IMR-90 (cell line): ENCODE results near the gene FOXK1. TPM values are rescaled to one million over a fixed set of nuclear protein-coding genes. Genes with fewer than 3 reads are reported as not detected.

Source experiments
- ATAC-seq: fragments of 200-7000 bp; cut with Tn5 transposase; 2 replicates; pipeline ENCODE4 v1.9.1; 2020; ENCODE audit warnings: low read depth, mild to moderate bottlenecking, moderate library complexity
- BruUV-seq: library from RNA; stranded (reverse); fragments of 400-500 nt; replicated peaks from 2 replicates; lab custom pipeline; 2021; lab: Mats Ljungman, UMichigan
- CTCF ChIA-PET: fragments of 300-600 bp; formaldehyde crosslinking; extraction: SDS; loops from one replicate; lab custom pipeline; 2021; ENCODE audit warnings: antibody characterized with exemption; lab: Yijun Ruan, JAX
- POLR2A ChIA-PET: fragments of 300-600 bp; sonication (Branson Sonifier 250); formaldehyde crosslinking; loops from one replicate; lab custom pipeline; 2022; ENCODE audit warnings: antibody characterized with exemption; ENCODE audit not compliant: unreplicated experiment; lab: Charles Lee
- DNase-seq: peaks from one replicate; pipeline ENCODE4 v3.0.0; 2013
- H2AFZ ChIP-seq: replicated peaks from 2 replicates; pipeline ENCODE3; 2013; ENCODE audit warnings: low read length, mild to moderate bottlenecking; ENCODE audit not compliant: poor library complexity
- H2AK5ac ChIP-seq: 2 replicates; pipeline ENCODE4 v1.6.1; 2013; ENCODE audit warnings: low read depth, low read length, inconsistent platforms
- H2AK9ac ChIP-seq: replicated peaks from 2 replicates; pipeline ENCODE3; 2013; ENCODE audit warnings: mild to moderate bottlenecking, low read depth, low read length, moderate library complexity; ENCODE audit not compliant: poor library complexity
- H2BK120ac ChIP-seq: 2 replicates; pipeline ENCODE4 v1.6.1; 2013; ENCODE audit warnings: low read depth, low read length, inconsistent platforms
- H2BK15ac ChIP-seq: 3 replicates; pipeline ENCODE4 v1.6.1; 2013; ENCODE audit warnings: low read depth, low read length, inconsistent platforms
- H2BK20ac ChIP-seq: 2 replicates; pipeline ENCODE4 v1.6.1; 2013; ENCODE audit warnings: low read depth, mild to moderate bottlenecking, inconsistent platforms, low read length, moderate library complexity
- H2BK5ac ChIP-seq: 2 replicates; pipeline ENCODE4 v1.6.1; 2013; ENCODE audit warnings: mild to moderate bottlenecking, low read depth, low read length, inconsistent platforms; ENCODE audit not compliant: poor library complexity, severe bottlenecking
- H3K14ac ChIP-seq: replicated peaks from 2 replicates; pipeline ENCODE4 v1.6.1; 2013; ENCODE audit warnings: low read depth, low read length, inconsistent platforms
- H3K18ac ChIP-seq: 2 replicates; pipeline ENCODE4 v1.6.1; 2013; ENCODE audit warnings: low read depth, low read length, control low read depth
- H3K23ac ChIP-seq: 2 replicates; pipeline ENCODE4 v1.6.1; 2013; ENCODE audit warnings: low read depth, low read length, inconsistent platforms
- H3K27ac ChIP-seq: 2 replicates; pipeline ENCODE4 v1.5.1; 2013; ENCODE audit warnings: mild to moderate bottlenecking, control low read depth, low read length; ENCODE audit not compliant: insufficient read depth
- H3K27me3 ChIP-seq: 2 replicates; pipeline ENCODE4 v1.6.1; 2013; ENCODE audit warnings: low read length; ENCODE audit not compliant: control insufficient read depth, insufficient read depth
- H3K36me3 ChIP-seq: 2 replicates; pipeline ENCODE4 v1.6.1; 2013; ENCODE audit warnings: low read length, mixed read lengths; ENCODE audit not compliant: control insufficient read depth, insufficient read depth
- H3K4ac ChIP-seq: 2 replicates; pipeline ENCODE4 v1.6.1; 2013; ENCODE audit warnings: low read depth, low read length, inconsistent platforms
- H3K4me1 ChIP-seq: 2 replicates; pipeline ENCODE4 v1.6.1; 2013; ENCODE audit warnings: low read length, mixed read lengths; ENCODE audit not compliant: control insufficient read depth, insufficient read depth
- H3K4me2 ChIP-seq: 2 replicates; pipeline ENCODE4 v1.6.1; 2013; ENCODE audit warnings: low read depth, mild to moderate bottlenecking, control low read depth, low read length, moderate library complexity
- H3K4me3 ChIP-seq: 2 replicates; pipeline ENCODE4 v1.5.1; 2013; ENCODE audit warnings: low read depth, mild to moderate bottlenecking, control low read depth, low read length, moderate library complexity; ENCODE audit not compliant: insufficient read depth
- H3K56ac ChIP-seq: 2 replicates; pipeline ENCODE4 v1.6.1; 2013; ENCODE audit warnings: low read length, inconsistent platforms; ENCODE audit not compliant: insufficient read depth; ENCODE audit errors: extremely low read depth
- H3K79me1 ChIP-seq, 2 experiments: 2 replicates each; pipeline ENCODE4 v1.6.1; 2013; ENCODE audit warnings: low read length in 2 of 2, inconsistent platforms in 1 of 2, low read depth in 1 of 2
- H3K9ac ChIP-seq: 2 replicates; pipeline ENCODE4 v1.6.1; 2013; ENCODE audit warnings: low read depth, low read length, control low read depth
- H3K9me1 ChIP-seq: 2 replicates; pipeline ENCODE4 v1.6.1; 2013; ENCODE audit warnings: low read length, inconsistent platforms; ENCODE audit not compliant: insufficient read depth
- H3K9me3 ChIP-seq: 2 replicates; pipeline ENCODE4 v1.6.1; 2013; ENCODE audit warnings: low read length; ENCODE audit not compliant: control insufficient read depth, insufficient read depth
- H4K20me1 ChIP-seq: 2 replicates; pipeline ENCODE4 v1.6.1; 2013; ENCODE audit warnings: low read length, inconsistent platforms; ENCODE audit not compliant: insufficient read depth
- H4K5ac ChIP-seq: 2 replicates; pipeline ENCODE4 v1.6.1; 2013; ENCODE audit warnings: mild to moderate bottlenecking, low read depth, low read length, control low read depth
- H4K8ac ChIP-seq, 2 experiments: 2 replicates each; pipeline ENCODE4 v1.6.1; 2013; ENCODE audit warnings: low read depth in 2 of 2, low read length in 2 of 2, control low read depth in 1 of 2, inconsistent platforms in 1 of 2
- H4K91ac ChIP-seq: 2 replicates; pipeline ENCODE4 v1.6.1; 2013; ENCODE audit warnings: low read depth, low read length, inconsistent platforms; ENCODE audit not compliant: insufficient read depth
- CEBPB ChIP-seq: IDR thresholded peaks from 2 replicates; pipeline ENCODE4 v1.6.1; 2012; ENCODE audit warnings: low read depth, low read length, improper control_type of control experiment
- CHD1 ChIP-seq: IDR thresholded peaks from 2 replicates; pipeline ENCODE4 v1.6.1; 2012; ENCODE audit warnings: low read depth, low read length, improper control_type of control experiment
- POLR2A ChIP-seq: IDR thresholded peaks from 2 replicates; pipeline ENCODE4 v1.6.1; 2012; ENCODE audit warnings: mild to moderate bottlenecking, low read depth, low read length
- WGBS, 2 experiments: methylation state at CpG; one replicate each; pipeline versions ENCODE4 v1.1.5 to v1.1.7; 2013; ENCODE audit warnings: missing lambda C conversion rate in 2 of 2; ENCODE audit not compliant: insufficient read length in 1 of 2; ENCODE audit errors: extremely low coverage in 2 of 2; 5-methylcytosine and 5-hydroxymethylcytosine counted together
- dilution Hi-C: fragments of 300-500 bp; cut with HindIII; formaldehyde crosslinking; loops from one replicate; pipeline ENCODE4 v1.14.3; 2018; ENCODE audit warnings: low sequenced_read_pairs; ENCODE audit not compliant: unreplicated experiment
- in situ Hi-C: fragments of 300-500 bp; cut with MboI; formaldehyde crosslinking; loops from 3 replicates; pipeline ENCODE4 v1.14.3; 2019; ENCODE audit warnings: low sequenced_read_pairs, inconsistent platforms, mixed read lengths
- intact Hi-C: fragments of 100-400 bp; cut with micrococcal nuclease; formaldehyde crosslinking; loops from 2 replicates; pipeline ENCODE4 v1.10.0; 2022
- polyA plus RNA-seq, 3 experiments: library from polyadenylated mRNA; depleted of rRNA; stranded (reverse); fragments of >200 nt; gene quantifications; 2 replicates each; pipeline ENCODE4 v1.2.3, GENCODE V29; 2012; ENCODE audit warnings: low replicate concordance in 1 of 3
- total RNA-seq: library from RNA; depleted of rRNA; stranded (reverse); fragments of >200 nt; gene quantifications from 2 replicates; pipeline ENCODE4 v1.2.3, GENCODE V29; 2012

Gene FOXK1
- total and polyA plus RNA-seq, 2 of the 4 experiments (the other 2 are of a cell fraction): 4.3 to 8.8 TPM

DNA sequence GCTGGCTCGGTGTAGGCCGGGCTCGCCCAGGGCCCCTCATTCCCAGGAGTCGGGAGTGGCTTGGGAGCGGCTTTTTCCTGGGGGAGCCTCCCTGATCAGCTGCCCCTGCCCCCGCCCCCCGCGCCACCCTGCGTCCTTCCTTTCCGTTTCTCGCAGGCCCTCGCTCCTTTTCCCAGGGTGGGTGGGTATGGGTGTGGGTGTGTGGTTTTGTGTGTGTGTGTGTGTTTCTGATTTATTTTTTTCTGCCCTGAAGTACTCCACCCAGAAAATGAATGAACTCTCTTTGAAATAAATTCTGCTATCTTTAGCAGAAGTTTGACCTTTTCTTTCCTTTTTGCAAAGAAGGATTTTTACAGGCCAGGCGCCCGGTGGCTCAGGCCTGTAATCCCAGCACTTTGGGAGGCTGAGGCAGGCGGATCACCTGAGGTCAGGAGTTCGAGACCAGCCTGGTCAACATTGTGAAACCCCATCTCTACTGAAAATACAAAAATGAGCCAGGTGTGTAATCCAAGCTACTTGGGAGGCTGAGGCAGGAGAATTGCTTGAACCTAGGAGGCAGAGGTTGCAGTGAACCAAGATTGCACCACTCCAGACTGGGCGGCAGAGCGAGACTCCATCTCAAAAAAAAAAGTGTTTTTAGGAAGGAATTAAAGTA lies 63.3 kb downstream of the FOXK1 start:
- intact Hi-C loops (loop anchor here (1.0 to 2.0 kb wide), 4 partner anchors 30 to 77 kb away; partner anchors contain the start of gene AP5Z1), in situ Hi-C loops (no loop called here), dilution Hi-C loops (no loop called here)
- H2AK5ac ChIP-seq: peak overlapping the region; percentile 69
- H3K9me1 ChIP-seq: peaks cover 2% of the 10 kb centered on the region; the same call in 1 of the 2 replicates
- CTCF ChIA-PET: interaction anchor here (0.6 to 1.2 kb wide), 3 partner anchors 33 to 686 kb away, joined by 3 to 4 read pairs (median 3); no protein-coding TSS in a partner anchor
- H4K8ac ChIP-seq: peak overlapping the region; percentile 64 to 82
- peak overlapping the region; percentile 24; the same call in 1 of the 2 replicates for H2BK20ac ChIP-seq
- H3K9ac ChIP-seq: peak overlapping the region; percentile 95
- TSS peak; percentile 35 for BruUV-seq
- peak overlapping the region; percentile 36 for H2BK120ac ChIP-seq
- ATAC-seq: no peak
- TF ChIP-seq CHD1 (no peak; the same call in 1 of the 2 replicates), CEBPB (no peak), POLR2A (peak; percentile 55; the same call in 1 of the 2 replicates)
- WGBS, 2 experiments: no CpG with 5 or more reads among the region's 18 CpGs
- H3K27me3 ChIP-seq: no peaks in the 10 kb centered on the region
- POLR2A ChIA-PET: interaction anchor here (0.6 to 1.5 kb wide), 3 partner anchors 20 to 104 kb away, joined by 5 to 17 read pairs (median 9); partner anchors contain the start of gene AP5Z1
- H3K4ac ChIP-seq: peak overlapping the region; percentile 34
- no peaks in the 10 kb centered on the region for H3K9me3 ChIP-seq
- peak overlapping the region; percentile 84 for H2AK9ac ChIP-seq
- H3K4me1 ChIP-seq: peaks cover 10% of the 10 kb centered on the region
- peak overlapping the region; percentile 76 for H3K56ac ChIP-seq
- H3K14ac ChIP-seq: peak overlapping the region; percentile 68
- peak overlapping the region; percentile 94 for H4K5ac ChIP-seq
- no peak for DNase-seq
- H4K20me1 ChIP-seq: no peaks in the 10 kb centered on the region; the same call in 1 of the 2 replicates
- H2BK5ac ChIP-seq: peak overlapping the region; percentile 73
- no peak overlapping the region for H2AFZ ChIP-seq
- peak overlapping the region; percentile 90 for H3K27ac ChIP-seq
- H3K4me2 ChIP-seq: peak overlapping the region; percentile 85
- peaks cover 50% of the 10 kb centered on the region for H3K36me3 ChIP-seq
- H3K18ac ChIP-seq: peak overlapping the region; percentile 91
- peaks cover 6 to 59% of the 10 kb centered on the region in 2 experiments; a peak in 3 of 4 replicates for H3K79me1 ChIP-seq
- H2BK15ac ChIP-seq: peak overlapping the region; percentile 9; the same call in 1 of the 3 replicates
- peak overlapping the region; percentile 25 for H4K91ac ChIP-seq
- peak overlapping the region; percentile 51; the same call in 1 of the 2 replicates for H3K4me3 ChIP-seq
- peak overlapping the region; percentile 61; the same call in 1 of the 2 replicates for H3K23ac ChIP-seq
